ENCODE data around the gene SERPINB11. TPM values are rescaled to one million over a fixed set of nuclear protein-coding genes. Genes with fewer than 3 reads are reported as not detected.

The SERPINB11 gene
- total RNA-seq, 1 donor from 2014 or later, result not detected

DNA sequence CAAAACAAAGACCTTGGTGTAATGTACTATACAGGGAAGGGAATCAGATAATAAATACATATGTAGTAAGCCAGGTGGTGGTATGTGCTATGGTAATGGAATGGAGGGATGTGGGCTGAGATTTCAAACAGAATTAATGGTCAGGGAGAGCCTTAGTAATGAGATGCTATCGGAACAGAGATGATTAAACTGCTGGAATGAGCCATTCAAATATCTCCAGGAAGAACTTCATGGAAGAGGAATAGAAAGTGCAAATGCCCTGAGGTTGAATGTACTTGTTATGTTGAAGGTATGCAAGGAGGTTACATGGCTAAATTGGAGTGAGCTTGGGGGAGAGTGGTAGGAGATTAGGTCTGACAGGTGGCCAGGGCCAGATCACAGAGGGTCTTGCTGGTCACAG lies 5.1 kb downstream of the SERPINB11 start:
- no peaks in the 10 kb centered on the region for H3K36me3 ChIP-seq
- ATAC-seq (no peak), DNase-seq (no peak)
- TF ChIP-seq CTCF (IDR thresholded peaks at IDR 0.05), result no peak
- H3K4me1 ChIP-seq, result no peaks in the 10 kb centered on the region
- no peak overlapping the region for H3K4me3 ChIP-seq
- no peaks in the 10 kb centered on the region for H3K9me3 ChIP-seq
- H3K27me3 ChIP-seq, result no peaks in the 10 kb centered on the region
- intact Hi-C loops (cut with DNase I), result no loop called here
- H3K27ac ChIP-seq, result no peak overlapping the region

DNA sequence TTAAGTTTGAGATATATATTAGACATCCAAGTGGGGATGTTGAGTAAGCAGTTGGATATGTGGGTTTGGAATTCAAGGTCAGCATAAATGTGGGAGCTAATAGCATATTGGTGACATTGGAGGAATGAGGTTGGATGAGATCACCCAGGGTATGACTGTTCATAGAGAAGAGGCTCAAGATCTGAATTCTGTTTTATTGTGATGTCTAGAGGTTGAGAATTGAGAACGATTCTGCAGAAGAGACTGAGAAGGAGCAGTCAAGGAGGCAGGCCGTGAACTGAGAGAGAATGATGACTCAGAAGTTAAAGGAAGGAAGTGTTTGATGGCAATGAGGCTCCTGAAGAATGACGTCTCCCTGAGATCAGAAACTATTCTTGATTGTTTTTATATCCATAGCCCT lies 5.9 kb downstream of the SERPINB11 start:
- no peaks in the 10 kb centered on the region for H3K9me3 ChIP-seq
- no peak for DNase-seq
- no peaks in the 10 kb centered on the region for H3K4me1 ChIP-seq
- ATAC-seq, result no peak
- no peak overlapping the region for H3K27ac ChIP-seq
- intact Hi-C loops (cut with DNase I), result no loop called here
- H3K4me3 ChIP-seq, result no peak overlapping the region
- no peak for TF ChIP-seq CTCF (IDR thresholded peaks at IDR 0.05)
- no peaks in the 10 kb centered on the region for H3K36me3 ChIP-seq
- no peaks in the 10 kb centered on the region for H3K27me3 ChIP-seq

- Histone ChIP-seq H3K4me1 (no peaks in the 10 kb centered on the region), H3K4me3 (no peak overlapping the region), H3K27ac (no peak overlapping the region), H3K27me3 (no peaks in the 10 kb centered on the region), H3K9me3 (no peaks in the 10 kb centered on the region), H3K36me3 (no peaks in the 10 kb centered on the region)
- DNase-seq, result no peak
- intact Hi-C loops (cut with DNase I), result no loop called here
- no peak for TF ChIP-seq CTCF (IDR thresholded peaks at IDR 0.05)
- no peak for ATAC-seq
These were observed 23.1 kb downstream of the SERPINB11 start for GRCh38 chr18:63725682-63726480.

- ATAC-seq (peak; percentile 28), DNase-seq (no peak)
- no peak overlapping the region for H3K27ac ChIP-seq
- no peaks in the 10 kb centered on the region for H3K36me3 ChIP-seq
- H3K4me1 ChIP-seq, result no peaks in the 10 kb centered on the region
- intact Hi-C loops (cut with DNase I), result no loop called here
- no peaks in the 10 kb centered on the region for H3K27me3 ChIP-seq
- H3K4me3 ChIP-seq, result no peak overlapping the region
- no peak for TF ChIP-seq CTCF (IDR thresholded peaks at IDR 0.05)
- no peaks in the 10 kb centered on the region for H3K9me3 ChIP-seq
These were observed 28.0 kb downstream of the SERPINB11 start for GRCh38 chr18:63730773-63731172.

- intact Hi-C loops (cut with DNase I), result no loop called here
- Histone ChIP-seq H3K4me1 (no peaks in the 10 kb centered on the region), H3K27ac (no peak overlapping the region), H3K4me3 (no peak overlapping the region), H3K27me3 (no peaks in the 10 kb centered on the region), H3K9me3 (no peaks in the 10 kb centered on the region), H3K36me3 (no peaks in the 10 kb centered on the region)
- DNase-seq, result no peak
- no peak for ATAC-seq
- no peak for TF ChIP-seq CTCF (IDR thresholded peaks at IDR 0.05)
These were observed 28.5 kb downstream of the SERPINB11 start for GRCh38 chr18:63731215-63731614.

All from upper lobe of right lung (tissue), 1 donor.